H1 (cell line): ENCODE results near the gene DRAM1. TPM values are rescaled to one million over a fixed set of nuclear protein-coding genes. Genes with fewer than 3 reads are reported as not detected.

Experiments used
- CTCF ChIA-PET: fragments of 300-600 bp; sonication (Branson Sonifier 250); formaldehyde crosslinking; loops from one replicate; lab custom pipeline; 2021; ENCODE audit not compliant: partially characterized antibody; lab: Charles Lee
- POLR2A ChIA-PET: fragments of 300-600 bp; sonication (Branson Sonifier 250); formaldehyde crosslinking; loops from one replicate; lab custom pipeline; 2021; ENCODE audit warnings: inconsistent platforms; ENCODE audit not compliant: partially characterized antibody; lab: Charles Lee
- DNase-seq, 2 experiments: peaks; one replicate each; pipeline versions ENCODE4 v3.0.0 to v3.0.0-alpha.2; 2010 to 2022; ENCODE audit warnings: low spot score in 2 of 2, low read depth in 1 of 2, mixed read lengths in 1 of 2
- FAIRE-seq: peaks from 2 replicates; lab custom pipeline; 2011; peaks lifted over from hg19 to GRCh38; lab: Jason Lieb, UNC
- H2AFZ ChIP-seq: 2 replicates; pipeline ENCODE4 v1.8.1; 2012; ENCODE audit warnings: low read length, inconsistent platforms
- H2AK5ac ChIP-seq: 2 replicates; pipeline ENCODE4 v1.6.1; 2013; ENCODE audit warnings: low read depth, low read length
- H2BK120ac ChIP-seq: replicated peaks from 2 replicates; pipeline ENCODE3; 2013; ENCODE audit warnings: low read depth, low read length, inconsistent platforms
- H2BK12ac ChIP-seq: 2 replicates; pipeline ENCODE4 v1.6.1; 2013; ENCODE audit warnings: low read depth, low read length
- H2BK15ac ChIP-seq: 2 replicates; pipeline ENCODE4 v1.6.1; 2013; ENCODE audit warnings: low read length
- H2BK20ac ChIP-seq: 2 replicates; pipeline ENCODE4 v1.6.1; 2013; ENCODE audit warnings: low read length
- H2BK5ac ChIP-seq: 2 replicates; pipeline ENCODE4 v1.6.1; 2013; ENCODE audit warnings: low read depth, low read length
- H3K14ac ChIP-seq: 2 replicates; pipeline ENCODE4 v1.6.1; 2013; ENCODE audit warnings: inconsistent platforms; ENCODE audit not compliant: insufficient read length
- H3K18ac ChIP-seq: 2 replicates; pipeline ENCODE4 v1.6.1; 2013; ENCODE audit warnings: low read length; ENCODE audit errors: extremely low read depth
- H3K23ac ChIP-seq: 2 replicates; pipeline ENCODE4 v1.6.1; 2013; ENCODE audit warnings: inconsistent platforms; ENCODE audit not compliant: insufficient read length
- H3K23me2 ChIP-seq: 2 replicates; pipeline ENCODE4 v1.6.1; 2013; ENCODE audit warnings: low read depth, low read length
- H3K27ac ChIP-seq: 2 replicates; pipeline ENCODE4 v1.6.1; 2011; ENCODE audit warnings: low read depth, low read length, inconsistent platforms
- H3K27me3 ChIP-seq, 4 experiments: replicated peaks in 1 of 4; 1 replicate in 1 of 4; 2 replicates in 3 of 4; pipeline versions ENCODE4 v1.6.1 to v1.8.1; 2011 to 2013; ENCODE audit warnings: low read length in 3 of 4, mild to moderate bottlenecking in 3 of 4, inconsistent platforms in 2 of 4, mixed read lengths in 2 of 4, moderate library complexity in 1 of 4; ENCODE audit not compliant: control insufficient read depth in 3 of 4, insufficient read depth in 3 of 4; ENCODE audit errors: extremely low read depth in 1 of 4
- H3K36me3 ChIP-seq, 4 experiments: 2 replicates each; pipeline versions ENCODE4 v1.6.1 to v1.8.1; 2011 to 2013; ENCODE audit warnings: mild to moderate bottlenecking in 4 of 4, low read length in 3 of 4, moderate library complexity in 2 of 4, control low read depth in 1 of 4, inconsistent platforms in 1 of 4; ENCODE audit not compliant: insufficient read depth in 4 of 4, control insufficient read depth in 2 of 4
- H3K4ac ChIP-seq: replicated peaks from 2 replicates; pipeline ENCODE3; 2013; ENCODE audit warnings: low read length, low read depth, mixed read lengths, inconsistent platforms; ENCODE audit not compliant: insufficient read length
- H3K4me1 ChIP-seq, 4 experiments: replicated peaks in 1 of 4; 1 replicate in 1 of 4; 2 replicates in 3 of 4; pipeline versions ENCODE4 v1.6.1 to v1.8.1; 2011 to 2013; ENCODE audit warnings: low read length in 3 of 4, inconsistent platforms in 2 of 4, mixed read lengths in 1 of 4; ENCODE audit not compliant: insufficient read depth in 4 of 4, control insufficient read depth in 3 of 4
- H3K4me2 ChIP-seq, 2 experiments: 2 replicates each; pipeline versions ENCODE4 v1.6.1 to v1.8.1; 2011 to 2013; ENCODE audit warnings: low read depth in 2 of 2, low read length in 2 of 2, control low read depth in 1 of 2, inconsistent platforms in 1 of 2, mild to moderate bottlenecking in 1 of 2; ENCODE audit not compliant: insufficient read depth in 1 of 2
- H3K4me3 ChIP-seq, 4 experiments: fragments of 200-600, 300-600 bp in 1 of 4; sonication (generic), shearing (Covaris generic), sonication (Bioruptor Twin) in 1 of 4; 2 replicates each; pipeline versions ENCODE4 v1.5.1 to v1.8.1; 2011 to 2016; ENCODE audit warnings: low read length in 4 of 4, low read depth in 3 of 4, control low read depth in 2 of 4, inconsistent platforms in 2 of 4, mild to moderate bottlenecking in 2 of 4, mixed read lengths in 1 of 4, moderate library complexity in 1 of 4; ENCODE audit not compliant: insufficient read depth in 2 of 4; ENCODE audit errors: extremely low read depth in 1 of 4
- H3K56ac ChIP-seq: replicated peaks from 2 replicates; pipeline ENCODE3; 2013; ENCODE audit warnings: low read depth, mild to moderate bottlenecking, mixed read lengths, low read length, inconsistent platforms; ENCODE audit not compliant: insufficient read length
- H3K79me1 ChIP-seq: 2 replicates; pipeline ENCODE4 v1.6.1; 2013; ENCODE audit warnings: low read depth, low read length, control low read depth
- H3K79me2 ChIP-seq, 2 experiments: 2 replicates each; pipeline versions ENCODE4 v1.6.1 to v1.8.1; 2012 to 2013; ENCODE audit warnings: low read length in 2 of 2, mild to moderate bottlenecking in 2 of 2, inconsistent platforms in 1 of 2; ENCODE audit not compliant: insufficient read depth in 2 of 2, control insufficient read depth in 1 of 2
- H3K9ac ChIP-seq, 4 experiments: replicated peaks in 1 of 4; 1 replicate in 1 of 4; 2 replicates in 3 of 4; pipeline versions ENCODE4 v1.6.1 to v1.8.1; 2011 to 2013; ENCODE audit warnings: low read depth in 3 of 4, low read length in 3 of 4, control low read depth in 2 of 4, mild to moderate bottlenecking in 2 of 4, moderate library complexity in 2 of 4, inconsistent platforms in 1 of 4; ENCODE audit errors: extremely low read depth in 1 of 4
- H3K9me3 ChIP-seq, 2 experiments: 2 replicates each; pipeline versions ENCODE4 v1.6.1 to v1.8.1; 2012 to 2013; ENCODE audit warnings: mild to moderate bottlenecking in 2 of 2, moderate library complexity in 2 of 2, control low read depth in 1 of 2, inconsistent platforms in 1 of 2, low read depth in 1 of 2, low read length in 1 of 2, mixed read lengths in 1 of 2; ENCODE audit not compliant: insufficient read depth in 2 of 2
- H4K20me1 ChIP-seq, 2 experiments: replicated peaks in 1 of 2; 2 replicates each; pipeline versions ENCODE3 to v1.8.1; 2011 to 2013; ENCODE audit warnings: inconsistent platforms in 2 of 2, low read length in 2 of 2, mild to moderate bottlenecking in 1 of 2; ENCODE audit not compliant: insufficient read depth in 2 of 2, control insufficient read depth in 1 of 2
- H4K5ac ChIP-seq: 2 replicates; pipeline ENCODE4 v1.6.1; 2013; ENCODE audit warnings: low read length, low read depth, mixed read lengths, inconsistent platforms; ENCODE audit not compliant: insufficient read length
- H4K8ac ChIP-seq: 2 replicates; pipeline ENCODE4 v1.8.0; 2013; ENCODE audit warnings: mild to moderate bottlenecking, moderate library complexity, low read length, inconsistent platforms; ENCODE audit not compliant: insufficient read depth; ENCODE audit errors: extremely low read depth
- H4K91ac ChIP-seq: replicated peaks from 2 replicates; pipeline ENCODE3; 2013; ENCODE audit warnings: low read length, mixed read lengths, inconsistent platforms; ENCODE audit not compliant: insufficient read length
- CREB1 ChIP-seq: IDR thresholded peaks from 2 replicates; pipeline ENCODE4 v1.6.1; 2012; ENCODE audit warnings: inconsistent platforms
- EZH2 ChIP-seq: fragments of 200-600 bp; sonication (generic); IDR thresholded peaks from 2 replicates; pipeline ENCODE4 v1.7.1; 2012; ENCODE audit warnings: low read depth, mild to moderate bottlenecking, moderate library complexity, low read length, inconsistent platforms; ENCODE audit not compliant: severe bottlenecking
- HDAC2 ChIP-seq, 2 experiments: fragments of 300-600 bp in 1 of 2; sonication (generic) in 1 of 2; IDR thresholded peaks; 2 replicates each; pipeline ENCODE4 v1.6.1; 2011 to 2012; ENCODE audit warnings: low read depth in 2 of 2, low read length in 2 of 2, mild to moderate bottlenecking in 2 of 2, moderate library complexity in 2 of 2, borderline replicate concordance in 1 of 2, inconsistent platforms in 1 of 2
- KDM1A ChIP-seq: fragments of 200-600, 300-600 bp; sonication (generic); IDR thresholded peaks from 2 replicates; pipeline ENCODE4 v1.7.1; 2016; ENCODE audit warnings: mild to moderate bottlenecking, low read length, borderline replicate concordance
- NANOG ChIP-seq: IDR thresholded peaks from 2 replicates; pipeline ENCODE4 v1.6.1; 2011; ENCODE audit warnings: low read length, low read depth, mild to moderate bottlenecking, inconsistent platforms; ENCODE audit not compliant: insufficient read depth, poor library complexity, severe bottlenecking
- NRF1 ChIP-seq: IDR thresholded peaks from 2 replicates; pipeline ENCODE4 v1.6.1; 2011; ENCODE audit warnings: mild to moderate bottlenecking, low read depth, low read length, improper control_type of control experiment
- RAD21 ChIP-seq, 2 experiments: IDR thresholded peaks in 1 of 2; conservative IDR thresholded peaks in 1 of 2; 2 replicates each; pipeline ENCODE4 v1.6.1; 2011; ENCODE audit warnings: low read depth in 2 of 2, low read length in 2 of 2, improper control_type of control experiment in 1 of 2, inconsistent platforms in 1 of 2, mild to moderate bottlenecking in 1 of 2, moderate library complexity in 1 of 2
- RXRA ChIP-seq: IDR thresholded peaks from 2 replicates; pipeline ENCODE4 v1.6.1; 2011; ENCODE audit warnings: low read depth, mild to moderate bottlenecking, low read length, moderate library complexity; ENCODE audit not compliant: insufficient read depth
- SIRT6 ChIP-seq: IDR thresholded peaks from one replicate; pipeline ENCODE4 v1.7.1; 2012; ENCODE audit warnings: low read length, inconsistent platforms
- TEAD4 ChIP-seq: IDR thresholded peaks from 2 replicates; pipeline ENCODE4 v1.6.1; 2012; ENCODE audit warnings: low read depth, low read length, inconsistent platforms, mixed read lengths
- WGBS, 2 experiments: shearing (Covaris generic) in 1 of 2; methylation state at CpG; one replicate each; pipeline versions ENCODE4 v1.1.6 to v1.1.7; 2013 to 2015; ENCODE audit warnings: low lambda C conversion rate in 2 of 2, mixed read lengths in 2 of 2, inconsistent platforms in 1 of 2, low coverage in 1 of 2, missing lambda C conversion rate in 1 of 2; ENCODE audit not compliant: insufficient replicate concordance in 2 of 2, insufficient coverage in 1 of 2, insufficient read length in 1 of 2; ENCODE audit errors: extremely low coverage in 1 of 2, missing lambda C conversion rate in 1 of 2; 5-methylcytosine and 5-hydroxymethylcytosine counted together
- polyA plus RNA-seq, 7 experiments: library from polyadenylated mRNA; depleted of rRNA in 3 of 7; stranded (reverse) in 5 of 7; unstranded in 2 of 7; fragments of >200 nt in 5 of 7; fragments of 200-250 nt in 2 of 7; gene quantifications; 1 replicate in 5 of 7; 2 replicates in 1 of 7; 4 replicates in 1 of 7; pipeline versions ENCODE4 v1.2.1 to v1.2.3, GENCODE V29; 2011 to 2013; ENCODE audit warnings: missing spikeins in 2 of 7, mixed read lengths in 2 of 7
- total RNA-seq: library from RNA; stranded (reverse); fragmentation: NEBNext Ultra II Directional; extraction: Animal tissue kit (Norgen Biotek cat#: 25700); gene quantifications from 2 replicates; pipeline ENCODE4 v1.2.1, GENCODE V29; 2021
- TF ChIP-seq, protein P1 (sequence below): IDR thresholded peaks from 2 replicates; pipeline ENCODE4 v1.6.1; 2011; ENCODE audit warnings: low read depth, mild to moderate bottlenecking, low read length; ENCODE audit not compliant: insufficient read depth
- TF ChIP-seq, protein P2 (sequence below): IDR thresholded peaks from 2 replicates; pipeline ENCODE4 v1.6.1; 2011; ENCODE audit warnings: low read length, improper control_type of control experiment

DRAM1 gene
- total and polyA plus RNA-seq, 2 of the 8 experiments (the other 6 are each of a cell fraction or from before 2014, with no cell fraction given) = 4.6 to 6.2 TPM

DNA sequence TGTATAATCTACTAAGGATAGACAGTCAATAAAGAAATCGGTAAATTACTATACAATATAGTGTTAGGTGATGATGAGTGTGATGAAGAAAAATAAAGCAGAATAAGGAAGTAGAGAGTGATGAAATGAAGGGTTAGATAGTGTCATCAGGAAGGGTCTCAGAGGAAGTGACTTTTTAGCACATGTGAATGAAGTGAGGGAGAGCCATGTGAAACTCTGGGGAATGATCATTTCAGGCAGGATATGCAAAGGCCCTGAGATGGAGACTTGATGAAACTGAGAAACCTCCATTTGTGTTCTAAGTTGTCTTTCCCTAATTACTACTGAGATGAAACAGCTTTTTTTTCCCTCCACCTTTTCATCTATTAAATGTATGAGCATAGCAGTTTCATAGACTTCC is 27.2 kb upstream of the DRAM1 start:
- no peak overlapping the region for H2AK5ac ChIP-seq
- H4K8ac ChIP-seq = no peak overlapping the region
- no peak overlapping the region for H4K91ac ChIP-seq
- POLR2A ChIA-PET = no interaction called here
- H3K4ac ChIP-seq = no peak overlapping the region
- no peak overlapping the region for H4K5ac ChIP-seq
- H3K4me1 ChIP-seq = no peaks in the 10 kb centered on the region
- no peaks in the 10 kb centered on the region for H3K9me3 ChIP-seq
- H2AFZ ChIP-seq = no peak overlapping the region
- no peak overlapping the region for H2BK5ac ChIP-seq
- no peak overlapping the region for H3K4me3 ChIP-seq
- no peak overlapping the region for H3K14ac ChIP-seq
- no peak overlapping the region for H3K56ac ChIP-seq
- no peaks in the 10 kb centered on the region for H4K20me1 ChIP-seq
- H3K23ac ChIP-seq = no peak overlapping the region
- no peaks in the 10 kb centered on the region for H3K79me1 ChIP-seq
- DNase-seq = no peak
- H3K27ac ChIP-seq = no peak overlapping the region
- CTCF ChIA-PET = interaction anchor here (16.1 kb wide), 1 partner anchor 24 kb away, joined by 190 read pairs; the partner anchor contains the start of gene GNPTAB
- H3K79me2 ChIP-seq = no peaks in the 10 kb centered on the region
- H2BK12ac ChIP-seq = no peak overlapping the region
- H2BK20ac ChIP-seq = no peak overlapping the region
- FAIRE-seq = no peak
- no peak overlapping the region for H2BK15ac ChIP-seq
- H3K9ac ChIP-seq = no peak overlapping the region
- H3K23me2 ChIP-seq = no peaks in the 10 kb centered on the region
- H3K4me2 ChIP-seq = no peak overlapping the region
- 95% methylated on average over 1 of the region's 1 CpG; no CpG with 5 or more reads in 1 of the 2 experiments for WGBS, 2 experiments
- H3K18ac ChIP-seq = no peak overlapping the region
- no peaks in the 10 kb centered on the region for H3K36me3 ChIP-seq
- no peaks in the 10 kb centered on the region for H3K27me3 ChIP-seq
- no peak overlapping the region for H2BK120ac ChIP-seq
- no peak for TF ChIP-seq RAD21 (IDR thresholded peaks at IDR 0.05 in 1 of 2, conservative IDR thresholded peaks at IDR 0.05 in 1 of 2; ENCODE audit: low read depth in 2 of 2, low read length in 2 of 2)
- TF ChIP-seq, protein P1, sequence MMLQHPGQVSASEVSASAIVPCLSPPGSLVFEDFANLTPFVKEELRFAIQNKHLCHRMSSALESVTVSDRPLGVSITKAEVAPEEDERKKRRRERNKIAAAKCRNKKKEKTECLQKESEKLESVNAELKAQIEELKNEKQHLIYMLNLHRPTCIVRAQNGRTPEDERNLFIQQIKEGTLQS = no peak
- TF ChIP-seq NANOG = no peak
- TF ChIP-seq CREB1 = no peak
- no peak for TF ChIP-seq SIRT6
- TF ChIP-seq NRF1 = no peak
- no peak for TF ChIP-seq EZH2
- no peak for TF ChIP-seq TEAD4
- TF ChIP-seq KDM1A = no peak
- TF ChIP-seq, protein P2, sequence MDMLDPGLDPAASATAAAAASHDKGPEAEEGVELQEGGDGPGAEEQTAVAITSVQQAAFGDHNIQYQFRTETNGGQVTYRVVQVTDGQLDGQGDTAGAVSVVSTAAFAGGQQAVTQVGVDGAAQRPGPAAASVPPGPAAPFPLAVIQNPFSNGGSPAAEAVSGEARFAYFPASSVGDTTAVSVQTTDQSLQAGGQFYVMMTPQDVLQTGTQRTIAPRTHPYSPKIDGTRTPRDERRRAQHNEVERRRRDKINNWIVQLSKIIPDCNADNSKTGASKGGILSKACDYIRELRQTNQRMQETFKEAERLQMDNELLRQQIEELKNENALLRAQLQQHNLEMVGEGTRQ = no peak
- no peak for TF ChIP-seq HDAC2 (IDR thresholded peaks at IDR 0.05; ENCODE audit: borderline replicate concordance in 1 of 2, low read depth in 2 of 2, low read length in 2 of 2)
- TF ChIP-seq RXRA = no peak
